NCI-H187 treated with DMSO at 0.1 percent for 48 hours (cell line): ENCODE results near the gene CELSR1.

Source experiments
- DNase-seq: peaks from one replicate; lab custom pipeline; 2025; lab: John Stamatoyannopoulos, UW

CELSR1 gene

GRCh38 chr22:46395145-46395544, 142.3 kb downstream of the CELSR1 start:
- no peak for DNase-seq

- no peak for DNase-seq
Measured at GRCh38 chr22:46394622-46395021, 142.8 kb downstream of the CELSR1 start.

GRCh38 chr22:46393873-46394272, 143.5 kb downstream of the CELSR1 start:
- DNase-seq = no peak

DNA sequence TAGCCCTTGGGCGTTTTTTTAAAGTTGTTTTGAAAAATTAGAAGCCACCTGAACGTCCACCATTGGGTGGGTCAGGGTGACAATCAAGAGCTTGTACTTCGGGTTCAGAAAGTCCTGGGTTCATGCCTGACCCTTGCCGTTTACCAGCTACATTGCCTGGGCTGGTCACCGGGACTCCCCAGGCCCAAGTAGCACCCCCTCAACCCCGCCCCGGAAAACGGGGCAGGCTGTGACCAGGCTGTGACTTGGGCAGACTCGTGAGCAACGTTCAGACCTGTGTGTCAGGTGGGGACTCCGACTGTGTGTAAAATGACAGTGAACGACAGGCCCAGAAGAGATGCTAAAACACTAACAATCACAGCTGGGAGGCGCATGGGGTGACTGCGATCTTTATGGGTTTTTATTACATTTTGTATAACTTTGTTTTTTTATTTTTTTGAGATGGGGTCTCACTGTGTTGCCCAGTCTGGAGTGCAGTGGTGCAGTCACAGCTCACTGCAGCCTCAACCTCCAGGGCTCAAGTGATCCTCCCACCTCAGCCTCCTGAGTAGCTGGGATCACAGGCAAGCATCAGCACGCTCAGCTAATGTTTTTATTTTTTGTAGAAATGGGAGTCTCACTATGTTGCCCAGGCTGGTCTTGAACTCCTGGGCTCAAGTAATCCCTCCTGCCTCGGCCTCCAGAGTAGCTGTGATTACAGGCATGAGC, 145.1 kb downstream of the CELSR1 start:
- no peak for DNase-seq

DNA sequence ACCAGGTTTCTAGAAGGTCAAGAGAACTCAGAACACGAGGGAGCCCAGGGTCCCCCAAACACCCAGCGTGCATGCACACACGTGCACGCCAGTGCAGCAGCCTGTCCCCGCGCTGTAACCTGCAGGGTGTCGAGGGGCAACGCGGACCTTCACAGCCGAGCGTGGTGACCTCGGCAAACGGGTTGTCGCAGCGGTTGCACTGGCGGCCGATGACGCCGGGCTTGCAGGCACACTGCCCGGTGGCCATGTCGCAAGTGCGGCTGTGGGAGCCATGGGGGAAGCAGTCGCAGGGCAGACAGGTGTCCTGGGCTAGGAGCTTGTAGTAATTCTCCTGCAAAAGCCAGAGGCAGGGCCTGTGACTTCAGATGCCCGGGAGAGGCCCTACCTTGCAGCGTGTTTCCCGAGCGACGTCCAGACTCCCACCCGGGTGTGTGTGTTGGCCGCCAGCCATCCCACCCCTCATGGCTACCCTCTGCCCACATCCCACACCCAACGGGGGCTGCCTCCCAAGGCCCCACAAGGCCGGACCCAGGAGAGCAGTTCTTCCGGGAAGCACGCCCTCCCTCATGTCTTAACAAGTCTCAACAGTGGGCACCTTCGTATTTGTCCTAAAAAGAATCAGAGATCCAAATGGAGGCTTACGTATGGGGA, 145.8 kb downstream of the CELSR1 start:
- DNase-seq = no peak

DNA sequence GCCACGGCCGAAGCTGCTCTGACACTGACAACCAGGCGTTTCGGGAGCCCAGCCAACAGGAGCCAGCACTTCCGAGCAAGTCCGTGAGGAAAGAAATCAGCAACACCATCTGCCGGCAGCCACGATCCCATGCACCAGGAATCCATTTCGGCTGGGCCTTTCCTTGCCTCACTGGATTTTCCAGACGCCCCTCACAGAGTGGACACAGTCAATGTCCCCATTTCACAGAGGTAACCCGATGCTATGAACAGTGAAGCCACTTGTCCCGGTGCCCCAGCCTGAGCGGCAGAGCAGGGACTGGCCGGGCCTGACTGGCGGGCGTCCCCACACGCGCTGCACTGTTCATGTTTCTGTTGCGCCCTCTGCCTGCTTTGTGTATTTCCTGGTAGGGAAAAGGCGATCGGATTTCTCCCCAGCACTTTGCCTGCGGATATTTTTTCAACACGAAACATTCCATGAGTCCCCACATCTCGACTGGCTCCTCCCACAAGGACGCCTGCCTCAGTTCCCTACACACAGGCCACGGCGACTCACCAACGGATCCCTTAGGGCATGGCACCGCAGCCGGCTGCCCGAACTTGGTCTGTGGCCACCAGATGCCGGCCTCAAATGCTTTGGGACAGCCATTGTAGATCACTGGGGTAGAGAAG, 146.6 kb downstream of the CELSR1 start:
- DNase-seq = no peak

- DNase-seq = no peak
Measured at GRCh38 chr22:46390105-46390651, 147.2 kb downstream of the CELSR1 start.

- no peak for DNase-seq
Measured at GRCh38 chr22:46389081-46389480, 148.3 kb downstream of the CELSR1 start.

DNA sequence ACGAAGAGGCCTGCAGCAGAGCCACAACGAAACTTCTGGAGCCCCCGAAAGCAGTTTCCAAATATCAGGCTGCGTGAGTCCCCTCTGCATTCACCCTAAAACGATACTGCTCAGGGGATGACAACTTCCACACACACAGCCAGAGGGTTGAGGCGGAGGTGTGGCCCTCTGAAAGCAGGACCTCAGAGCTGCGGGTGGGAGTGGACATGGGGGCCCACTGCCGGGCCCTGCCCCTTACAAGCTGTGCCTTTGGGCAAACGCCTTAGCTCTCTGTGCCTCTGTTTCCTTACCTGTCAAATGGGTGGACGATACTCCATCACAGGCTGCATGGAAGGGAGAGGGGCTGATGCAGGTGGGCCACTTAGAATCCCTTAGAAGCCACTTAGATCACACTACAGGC, 148.8 kb downstream of the CELSR1 start:
- DNase-seq = no peak

DNA sequence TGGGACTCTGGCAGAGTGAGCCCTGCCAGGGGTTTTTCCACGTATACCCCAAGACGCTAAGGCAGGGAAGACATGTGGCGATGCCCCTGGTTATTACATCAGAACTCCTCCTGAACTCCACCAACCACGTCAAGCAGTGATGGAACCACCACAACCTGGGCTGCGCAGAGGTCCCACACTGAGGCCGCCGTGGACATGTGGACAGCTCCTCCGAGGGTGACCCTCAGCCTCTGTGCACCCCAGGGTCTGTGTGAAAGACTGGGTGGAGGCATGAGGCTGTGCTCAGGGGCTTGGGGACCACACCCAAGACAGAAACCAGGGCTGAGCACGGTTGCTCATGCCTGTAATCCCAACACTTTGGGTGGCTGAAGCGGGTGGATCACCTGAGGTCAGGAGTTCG, 149.7 kb downstream of the CELSR1 start:
- DNase-seq = no peak

DNA sequence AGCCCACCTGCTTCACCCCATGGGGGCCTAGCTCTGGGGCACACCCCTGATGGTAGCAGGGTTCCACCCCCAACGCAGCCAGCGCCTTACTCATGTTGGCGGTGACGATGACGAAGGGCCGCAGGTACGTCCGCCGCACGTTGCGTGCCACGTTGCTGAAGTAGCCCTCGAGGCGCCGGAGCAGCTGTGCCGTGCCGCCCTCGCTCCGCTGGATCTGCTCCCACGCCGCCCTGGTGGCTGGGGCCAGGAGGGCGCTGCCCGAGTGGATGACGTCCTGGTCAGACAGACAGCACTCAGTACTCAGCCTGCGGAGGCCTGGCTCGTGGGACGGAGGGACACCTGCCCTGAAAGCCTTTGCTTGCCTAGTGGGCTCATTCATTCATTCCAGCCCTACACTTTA, 151.1 kb downstream of the CELSR1 start:
- DNase-seq = no peak

DNA sequence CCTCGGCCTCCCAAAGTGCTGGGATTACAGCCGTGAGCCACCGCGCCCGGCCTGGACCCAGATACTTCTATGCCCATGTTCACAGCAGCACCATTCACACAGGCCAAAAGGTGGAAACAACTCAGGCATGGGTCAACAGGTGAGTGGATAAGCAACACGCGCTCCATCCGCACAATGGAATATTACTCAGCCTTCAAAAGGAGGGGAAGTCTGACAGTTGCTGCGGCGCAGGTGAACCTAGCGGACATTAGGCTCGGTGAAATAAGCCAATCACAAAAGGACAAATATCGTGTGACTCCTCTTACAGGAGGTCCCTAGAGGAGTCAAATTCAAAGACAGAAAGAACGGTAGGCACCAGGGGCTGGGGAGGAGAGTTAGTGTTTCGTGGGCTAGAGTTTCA, 154.9 kb downstream of the CELSR1 start:
- no peak for DNase-seq

DNA sequence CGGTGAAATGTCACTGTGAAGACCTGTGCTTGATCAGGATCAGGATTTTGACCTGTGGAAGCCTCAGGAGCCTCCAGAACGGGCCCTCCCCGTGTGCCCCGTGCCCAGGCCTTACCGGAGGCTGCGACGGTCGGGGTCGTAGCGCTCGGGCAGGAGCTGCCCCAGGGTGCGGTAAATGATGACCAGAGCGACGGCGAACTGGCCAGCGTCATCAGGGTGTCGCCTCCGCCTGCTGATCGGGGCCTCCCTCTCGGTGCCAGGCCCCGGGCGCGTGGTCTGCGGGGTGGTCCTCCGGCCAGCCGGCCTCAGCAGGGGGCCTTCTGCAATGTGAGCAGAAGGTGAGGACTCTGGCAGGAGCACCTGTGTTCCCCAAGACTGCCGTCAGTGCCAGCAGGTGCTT, 155.7 kb downstream of the CELSR1 start:
- DNase-seq = no peak

DNA sequence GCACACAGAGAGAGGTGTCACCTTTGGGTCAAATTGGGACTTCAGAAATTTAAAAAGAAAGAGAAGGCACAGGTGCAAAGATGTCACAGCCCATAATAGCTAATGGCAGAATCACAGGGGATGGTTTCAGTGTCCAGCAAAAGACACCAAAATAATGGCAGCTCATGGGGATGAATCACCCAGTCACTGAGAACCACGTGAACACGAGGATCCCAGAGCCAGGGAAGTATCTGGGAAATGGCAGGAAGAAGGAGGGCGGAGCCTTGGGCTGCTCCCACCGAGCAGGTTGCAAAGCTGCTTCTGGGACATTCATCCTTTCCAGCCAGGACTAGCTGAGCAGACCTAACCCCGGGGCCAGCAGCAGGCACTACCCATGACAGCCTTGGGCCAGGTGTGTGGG, 156.3 kb downstream of the CELSR1 start:
- no peak for DNase-seq

- DNase-seq = no peak
Measured at GRCh38 chr22:46380581-46380980, 156.8 kb downstream of the CELSR1 start.

GRCh38 chr22:46380069-46380468, 157.4 kb downstream of the CELSR1 start:
- no peak for DNase-seq

- no peak for DNase-seq
Measured at GRCh38 chr22:46379066-46379930, 158.1 kb downstream of the CELSR1 start.

DNA sequence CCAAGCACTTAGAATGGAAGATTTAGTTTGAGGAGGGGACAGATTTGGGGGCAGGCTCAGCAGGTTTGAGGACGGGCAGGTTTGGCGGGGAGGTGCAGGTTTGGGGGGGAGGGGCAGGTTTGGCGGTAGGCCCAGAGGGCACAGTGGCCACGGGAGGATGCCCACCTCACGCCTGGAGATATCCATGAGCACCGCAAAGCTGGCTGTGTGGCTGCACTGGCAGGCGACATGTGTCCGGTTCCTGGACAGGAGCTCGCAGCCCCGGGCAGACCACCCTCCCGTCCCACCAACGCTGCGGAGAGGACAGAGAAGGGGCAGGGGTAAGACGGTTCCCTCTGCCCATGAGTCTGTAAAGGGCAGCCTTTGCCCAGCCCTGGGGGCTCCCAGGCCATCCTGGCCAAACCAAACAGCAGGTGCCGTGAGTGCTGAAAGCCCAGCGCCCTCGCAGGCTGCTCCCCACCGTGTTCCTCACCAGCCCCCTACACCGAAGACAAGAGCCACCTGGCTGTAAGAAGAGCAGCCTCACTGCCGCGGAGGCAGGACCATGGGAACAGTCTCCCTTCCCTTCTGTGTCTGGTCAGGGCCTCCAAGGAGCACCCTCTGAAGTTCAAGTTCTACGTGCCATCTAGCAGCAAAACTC, 158.9 kb downstream of the CELSR1 start:
- no peak for DNase-seq

GRCh38 chr22:46377525-46378425, 159.6 kb downstream of the CELSR1 start:
- no peak for DNase-seq

GRCh38 chr22:46376908-46377524, 160.4 kb downstream of the CELSR1 start:
- no peak for DNase-seq
